HG02885 (cell line): ENCODE results near the gene KRTAP10-5.
"Not testable (repeated sequence)": the region's sequence is repeated elsewhere in the genome, so short reads cannot be mapped to it uniquely, and the experiment has no call there.

Experiments
- ATAC-seq: cut with Tn5 transposase; IDR thresholded peaks from one replicate; pipeline ENCODE4 v1.9.1; 2021; ENCODE audit warnings: mild to moderate bottlenecking; ENCODE audit not compliant: unreplicated experiment, poor library complexity

Gene KRTAP10-5, protein sequence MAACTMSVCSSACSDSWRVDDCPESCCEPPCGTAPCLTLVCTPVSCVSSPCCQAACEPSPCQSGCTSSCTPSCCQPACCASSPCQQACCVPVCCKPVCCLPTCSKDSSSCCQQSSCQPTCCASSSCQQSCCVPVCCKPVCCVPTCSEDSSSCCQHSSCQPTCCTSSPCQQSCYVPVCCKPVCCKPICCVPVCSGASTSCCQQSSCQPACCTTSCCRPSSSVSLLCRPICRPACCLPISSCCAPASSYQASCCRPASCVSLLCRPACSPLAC

DNA sequence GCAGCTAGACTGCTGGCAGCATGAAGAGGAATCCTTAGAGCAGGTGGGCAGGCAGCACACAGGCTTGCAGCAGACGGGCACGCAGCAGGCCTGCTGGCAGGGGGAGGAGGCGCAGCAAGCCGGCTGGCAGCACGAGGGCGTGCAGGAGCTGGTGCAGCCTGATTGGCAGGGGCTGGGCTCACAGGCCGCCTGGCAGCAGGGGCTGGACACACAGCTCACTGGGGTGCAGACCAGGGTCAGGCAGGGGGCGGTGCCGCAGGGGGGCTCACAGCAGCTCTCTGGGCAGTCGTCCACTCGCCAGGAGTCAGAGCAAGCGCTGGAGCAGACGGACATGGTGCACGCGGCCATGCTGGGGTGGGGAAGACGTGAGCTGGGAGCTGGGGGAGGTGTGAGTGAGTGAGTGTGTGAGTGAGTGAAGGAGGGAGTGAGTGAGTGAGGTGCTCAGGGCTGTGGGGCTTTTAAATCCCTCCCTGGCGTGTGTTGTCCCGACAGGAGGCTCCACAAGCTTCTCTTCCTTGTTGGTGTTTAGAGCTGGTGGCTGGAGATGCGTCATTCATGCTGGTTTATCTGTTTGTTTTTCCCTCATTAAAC is at the start of gene KRTAP10-5:
KRTAP10-5 (minus strand) TSS at position 374 of the 591 bp plus-strand sequence; CDS start at position 348, 26 bp downstream.
- not testable (repeated sequence) for ATAC-seq

DNA sequence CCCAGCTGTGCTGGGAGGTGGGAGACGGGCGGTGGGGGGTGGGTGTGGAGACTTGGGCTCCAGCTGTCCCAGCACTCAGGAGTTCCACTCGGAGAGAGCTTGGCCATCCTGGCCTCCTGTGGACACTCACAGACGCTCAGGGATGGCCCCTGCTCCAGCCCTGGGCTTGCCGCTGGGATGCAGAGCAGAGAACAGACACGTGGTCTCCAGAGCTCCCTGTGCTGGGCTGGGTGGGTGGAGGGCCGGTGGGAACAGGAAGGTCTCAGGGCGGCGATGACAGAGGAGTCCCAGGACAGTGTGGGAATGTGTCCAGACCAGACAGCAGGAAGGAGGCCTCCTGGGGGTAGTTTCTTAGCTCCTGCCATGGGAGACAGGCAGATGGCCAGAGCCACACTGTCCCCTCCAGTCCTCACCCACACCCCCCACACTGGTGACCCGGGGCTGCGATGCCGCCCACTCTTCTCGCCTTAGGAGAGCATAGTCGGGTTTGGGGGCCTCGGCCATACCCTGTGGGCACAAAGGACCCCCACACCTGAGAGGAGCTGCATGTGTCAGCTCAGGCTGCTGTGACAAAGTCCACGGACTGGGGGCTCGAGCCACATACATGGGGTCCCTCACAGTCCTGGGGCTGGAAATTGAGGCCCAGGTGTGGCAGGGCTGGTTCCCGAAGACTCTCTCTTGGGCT is 48.4 kb upstream of the KRTAP10-5 start:
- no peak for ATAC-seq

DNA sequence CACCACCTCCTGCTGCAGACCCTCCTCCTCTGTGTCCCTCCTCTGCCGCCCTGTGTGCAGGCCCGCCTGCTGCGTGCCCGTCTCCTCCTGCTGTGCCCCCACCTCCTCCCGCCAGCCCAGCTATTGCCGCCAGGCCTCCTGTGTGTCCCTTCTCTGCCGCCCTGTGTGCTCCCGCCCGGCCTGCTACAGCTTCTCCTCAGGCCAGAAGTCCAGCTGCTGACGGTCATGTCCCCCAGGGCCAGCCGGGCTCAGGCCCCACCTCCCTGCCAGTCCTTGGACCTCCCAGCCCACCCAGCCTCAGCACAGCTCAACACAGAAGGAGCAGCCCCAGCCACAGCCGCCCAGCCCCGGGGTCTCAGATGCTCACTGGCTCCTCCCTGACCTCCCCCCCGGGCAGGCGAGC is 47.4 kb upstream of the KRTAP10-5 start:
- ATAC-seq, result not testable (repeated sequence)

DNA sequence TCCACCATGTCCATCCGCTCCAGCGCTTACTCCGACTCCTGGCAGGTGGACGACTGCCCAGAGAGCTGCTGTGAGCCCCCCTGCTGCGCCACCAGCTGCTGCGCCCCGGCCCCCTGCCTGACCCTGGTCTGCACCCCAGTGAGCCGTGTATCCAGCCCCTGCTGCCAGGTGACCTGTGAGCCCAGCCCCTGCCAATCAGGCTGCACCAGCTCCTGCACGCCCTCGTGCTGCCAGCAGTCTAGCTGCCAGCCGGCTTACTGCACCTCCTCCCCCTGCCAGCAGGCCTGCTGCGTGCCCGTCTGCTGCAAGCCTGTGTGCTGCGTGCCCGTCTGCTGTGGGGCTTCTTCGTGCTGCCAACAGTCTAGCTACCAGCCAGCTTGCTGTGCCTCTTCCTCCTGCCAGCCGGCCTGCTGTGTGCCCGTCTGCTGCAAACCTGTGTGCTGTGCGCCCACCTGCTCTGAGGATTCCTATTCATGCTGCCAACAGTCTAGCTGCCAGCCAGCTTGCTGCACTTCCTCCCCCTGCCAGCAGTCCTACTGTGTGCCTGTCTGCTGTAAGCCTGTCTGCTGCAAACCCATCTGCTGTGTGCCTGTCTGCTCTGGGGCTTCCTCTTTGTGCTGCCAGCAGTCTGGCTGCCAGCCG is 46.9 kb upstream of the KRTAP10-5 start:
- ATAC-seq, result not testable (repeated sequence)

DNA sequence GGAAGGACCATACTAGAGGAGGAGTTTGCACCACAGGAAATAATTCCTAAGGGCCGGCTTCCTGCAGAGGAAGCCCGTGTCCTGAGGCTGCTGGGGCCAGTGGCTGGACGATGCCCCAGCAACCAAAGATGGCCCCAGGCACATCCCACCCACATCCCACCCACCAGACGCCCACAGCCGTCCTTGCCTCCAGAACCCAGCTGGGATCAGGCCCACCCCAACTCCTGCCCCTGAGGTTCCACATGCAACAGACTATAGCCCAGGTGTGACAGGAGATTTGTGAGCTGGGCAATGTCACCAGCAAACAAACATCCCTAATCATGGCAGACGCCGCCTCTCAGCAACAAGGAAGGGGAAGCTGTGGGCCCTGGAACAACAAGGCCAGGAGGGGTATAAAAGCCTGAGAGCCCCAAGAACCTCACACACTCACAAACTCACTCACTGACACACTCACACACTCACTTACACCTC is 46.3 kb upstream of the KRTAP10-5 start, which contains the start of gene KRTAP10-9:
KRTAP10-9 (plus strand) TSS at position 421 of the 471 bp plus-strand sequence. CDS start 79 bp downstream, outside the sequence.
- no peak for ATAC-seq

DNA sequence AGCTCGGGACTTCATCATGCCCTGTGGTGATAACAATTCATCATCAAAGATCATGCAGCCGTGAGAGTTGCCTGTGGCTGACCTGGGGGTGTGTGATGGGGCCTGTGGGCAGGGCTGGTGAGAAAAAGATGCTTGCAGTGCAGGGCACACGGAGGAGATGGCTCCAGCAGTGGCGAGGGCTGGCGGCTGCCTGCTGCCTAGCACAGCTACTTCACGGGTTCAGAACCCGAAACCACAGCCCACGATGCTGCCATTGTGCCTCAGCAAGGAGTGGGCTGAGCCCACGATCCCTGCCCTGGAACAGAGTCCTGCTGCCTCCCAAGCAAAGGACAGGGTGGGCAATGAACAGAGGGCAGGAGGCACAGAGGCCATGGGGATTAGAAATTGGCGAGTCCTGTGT is 45.9 kb upstream of the KRTAP10-5 start:
- no peak for ATAC-seq

DNA sequence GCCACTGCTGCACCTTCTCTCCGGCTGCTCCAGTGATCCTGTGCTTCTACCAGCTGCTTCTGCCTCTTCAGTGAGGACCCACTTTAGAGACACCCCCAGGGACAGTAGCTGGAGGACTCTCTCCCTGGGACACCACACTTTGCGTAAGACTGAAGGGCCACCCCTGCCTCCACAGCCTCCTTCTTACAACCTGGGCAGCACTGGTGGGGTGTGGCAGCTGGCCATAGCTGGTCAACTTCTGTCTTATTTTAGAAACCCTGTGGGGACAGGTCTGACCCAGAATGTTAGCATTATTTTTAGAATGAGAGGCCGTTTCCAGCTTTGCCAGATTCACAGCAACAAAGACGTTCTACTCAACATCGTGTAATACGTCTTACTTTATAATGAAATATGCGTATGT is 45.4 kb upstream of the KRTAP10-5 start:
- ATAC-seq, result no peak

DNA sequence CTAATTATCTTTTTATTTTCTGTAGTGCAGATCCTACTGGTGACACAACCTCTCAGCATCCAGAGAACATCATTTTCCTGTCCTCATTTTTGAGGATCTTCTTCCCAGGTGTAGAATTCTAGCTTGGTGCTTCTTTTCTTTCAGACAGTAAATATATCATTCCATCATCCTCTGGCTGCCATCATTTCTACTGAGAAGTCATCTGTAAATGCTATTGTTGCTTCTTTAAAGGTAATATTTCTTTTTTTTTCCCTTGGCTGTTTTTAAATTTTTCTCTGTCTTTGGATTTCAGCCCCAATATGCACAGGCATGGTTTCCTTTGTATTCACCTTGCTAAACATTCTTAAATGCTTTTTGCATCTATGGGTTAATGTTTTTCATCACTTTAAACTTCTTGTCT is 43.2 kb upstream of the KRTAP10-5 start:
- no peak for ATAC-seq

DNA sequence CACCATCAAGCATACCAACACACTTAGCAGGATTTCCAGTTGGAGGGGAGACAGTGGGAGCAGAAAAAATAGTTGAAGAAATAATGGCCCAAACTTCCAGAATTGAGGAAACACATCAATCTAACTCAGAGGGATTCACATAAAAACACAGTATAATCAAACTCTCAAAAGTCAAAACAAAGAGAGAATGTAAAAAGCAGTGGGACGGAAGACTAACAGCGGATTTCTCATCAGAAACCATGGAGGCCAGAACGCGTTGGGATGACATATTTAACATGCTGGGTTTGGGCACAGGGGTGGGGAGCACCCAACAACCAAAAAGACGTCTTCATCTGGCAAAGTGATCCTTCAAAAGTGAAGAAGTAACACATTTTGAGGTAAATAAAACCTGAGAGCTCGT is 39.5 kb upstream of the KRTAP10-5 start:
- ATAC-seq, result no peak

DNA sequence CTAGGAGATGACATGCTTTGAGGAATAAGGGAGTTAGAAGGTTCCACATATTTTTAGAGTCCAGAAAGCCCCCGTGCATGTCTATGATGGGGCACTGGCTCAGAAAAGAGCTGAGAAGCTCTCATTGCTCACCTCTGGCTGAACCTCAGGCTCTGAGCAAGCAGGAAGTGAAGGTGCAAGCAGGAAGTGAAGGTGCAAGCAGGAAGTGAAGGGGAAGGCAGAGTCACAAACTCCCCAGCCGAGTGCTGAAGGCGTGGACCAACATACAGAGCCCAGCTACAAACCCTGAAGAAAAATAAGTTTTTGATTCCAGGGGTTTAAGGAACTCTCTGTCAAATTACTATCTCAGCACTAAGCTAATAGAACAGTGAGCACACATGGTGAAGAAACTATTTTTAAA is 38.5 kb upstream of the KRTAP10-5 start:
- no peak for ATAC-seq

DNA sequence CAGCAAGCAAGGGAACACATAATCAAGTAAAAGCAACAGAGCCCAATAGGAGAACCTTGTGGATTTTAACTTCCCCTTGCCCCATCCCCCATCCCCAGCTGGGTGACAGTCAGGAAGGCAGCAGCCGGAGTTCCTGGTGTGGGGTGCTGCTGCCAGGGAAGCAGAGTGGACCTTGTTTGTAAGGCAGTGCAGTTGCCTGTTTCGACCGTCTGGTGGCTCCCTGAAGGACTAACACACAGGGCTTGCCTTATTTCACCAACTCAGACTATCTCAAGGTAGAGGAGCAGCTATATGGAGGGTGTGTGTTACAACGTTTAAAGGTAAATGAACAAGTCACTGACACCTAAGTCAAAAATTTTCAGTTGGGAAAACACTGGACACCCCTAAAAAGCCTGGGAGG is 38.1 kb upstream of the KRTAP10-5 start:
- ATAC-seq, result no peak

DNA sequence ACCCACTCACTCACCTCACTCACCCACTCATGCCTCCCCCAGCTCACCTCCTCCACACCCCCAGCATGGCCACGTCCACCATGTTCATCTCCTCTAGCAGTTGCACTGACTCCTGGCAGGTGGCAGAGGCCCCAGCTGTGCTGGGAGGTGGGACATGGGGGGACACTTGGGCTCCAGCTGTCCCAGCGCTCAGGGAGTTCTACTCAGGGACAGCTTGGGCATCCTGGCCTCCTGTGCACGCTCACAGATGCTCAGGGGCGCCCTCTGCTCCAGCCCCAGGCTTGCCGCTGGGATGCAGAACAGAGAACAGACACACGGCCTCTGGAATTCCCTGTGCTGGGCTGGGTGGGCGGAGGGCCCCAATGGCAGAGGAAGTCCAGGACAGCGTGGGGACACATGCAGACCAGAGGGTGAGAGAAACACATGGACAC is 36.7 kb upstream of the KRTAP10-5 start:
- ATAC-seq, result no peak

DNA sequence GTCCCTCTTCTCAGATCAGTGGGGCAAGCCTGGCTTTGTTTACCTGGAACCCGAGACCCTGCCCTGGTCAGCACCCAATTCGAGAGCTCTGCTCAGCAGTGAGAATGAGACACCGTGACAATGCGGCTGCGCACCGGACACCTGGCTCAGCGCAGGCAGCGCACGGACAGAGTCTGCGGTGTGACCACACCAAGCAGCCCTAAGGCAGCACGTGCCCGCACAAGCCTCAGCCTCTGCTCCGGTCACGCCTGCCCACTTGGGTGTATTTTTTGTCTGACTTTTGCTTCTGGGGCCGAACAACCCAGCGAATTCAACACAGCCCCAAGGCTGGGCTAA is 36.2 kb upstream of the KRTAP10-5 start:
- ATAC-seq, result no peak

DNA sequence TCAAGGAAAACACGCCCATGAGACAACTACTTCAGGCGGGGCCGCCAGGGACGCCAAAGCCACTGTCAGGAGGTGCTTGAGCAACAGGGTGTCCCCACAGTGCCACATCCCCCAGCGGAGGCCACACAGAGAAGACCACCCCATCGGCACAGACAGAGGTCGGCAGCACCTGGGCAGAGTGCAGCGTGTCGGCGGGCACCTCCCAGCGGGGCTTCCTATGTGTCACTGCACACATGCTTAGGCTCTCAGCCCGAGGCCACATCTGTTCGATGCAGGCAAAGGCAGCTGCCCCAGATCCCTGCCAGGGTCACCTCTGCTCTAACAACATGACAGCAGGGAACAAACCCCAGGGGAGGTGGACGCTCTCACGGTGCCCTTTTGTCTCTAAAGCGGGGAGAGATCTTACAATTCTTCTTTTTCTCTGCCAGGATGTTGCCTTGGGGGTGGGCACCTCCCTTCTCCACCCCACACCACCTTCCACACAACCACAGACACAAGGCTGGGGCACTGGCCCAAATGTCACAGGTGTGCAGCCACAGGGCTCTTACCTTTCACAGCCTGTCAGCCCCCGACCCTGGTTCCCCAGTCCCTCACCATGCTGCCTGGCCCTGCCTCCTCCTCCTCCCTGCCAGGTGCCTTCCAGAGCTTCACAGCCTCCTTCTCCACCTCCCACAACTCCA is 35.6 kb upstream of the KRTAP10-5 start:
- no peak for ATAC-seq

DNA sequence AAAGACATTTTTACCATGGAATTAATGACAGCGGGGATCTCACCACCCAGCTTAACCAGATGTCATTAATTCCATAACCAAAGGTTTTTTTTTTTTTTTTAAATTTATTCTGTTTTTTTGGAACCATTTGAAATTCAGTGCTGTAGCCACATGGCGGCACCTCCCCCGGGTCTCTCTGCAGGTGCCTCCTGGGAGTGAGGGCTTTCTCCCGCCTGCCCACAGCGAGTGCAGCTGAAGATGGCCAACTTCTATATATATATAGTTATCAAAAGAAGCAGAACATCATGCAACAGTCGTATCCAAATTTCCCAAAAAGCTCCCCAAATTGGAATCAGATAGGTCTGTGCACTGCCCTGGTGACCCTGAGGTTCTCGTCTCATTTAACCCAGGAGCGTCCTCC is 35.1 kb upstream of the KRTAP10-5 start:
- ATAC-seq, result no peak

DNA sequence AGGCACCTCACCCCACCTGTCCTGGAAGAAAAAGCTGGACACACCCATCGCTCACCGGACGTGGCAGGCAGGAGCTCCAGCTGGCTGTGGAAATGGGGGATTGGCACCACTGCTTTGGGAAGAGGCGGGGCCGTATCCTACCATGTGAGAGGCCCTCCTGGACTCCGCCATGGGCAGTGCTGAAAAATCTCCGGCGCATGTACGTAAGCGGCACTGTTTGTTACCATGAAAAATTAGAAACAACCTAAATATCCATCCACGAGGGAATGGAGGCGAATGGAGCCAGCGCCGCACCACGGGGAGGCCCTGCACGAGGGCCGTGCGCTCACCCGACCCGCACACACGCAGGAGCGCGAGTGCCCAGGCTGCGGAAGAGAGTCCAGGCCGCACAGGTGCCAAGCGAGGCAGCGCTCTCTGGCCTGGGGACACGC is 34.6 kb upstream of the KRTAP10-5 start:
- ATAC-seq, result no peak

DNA sequence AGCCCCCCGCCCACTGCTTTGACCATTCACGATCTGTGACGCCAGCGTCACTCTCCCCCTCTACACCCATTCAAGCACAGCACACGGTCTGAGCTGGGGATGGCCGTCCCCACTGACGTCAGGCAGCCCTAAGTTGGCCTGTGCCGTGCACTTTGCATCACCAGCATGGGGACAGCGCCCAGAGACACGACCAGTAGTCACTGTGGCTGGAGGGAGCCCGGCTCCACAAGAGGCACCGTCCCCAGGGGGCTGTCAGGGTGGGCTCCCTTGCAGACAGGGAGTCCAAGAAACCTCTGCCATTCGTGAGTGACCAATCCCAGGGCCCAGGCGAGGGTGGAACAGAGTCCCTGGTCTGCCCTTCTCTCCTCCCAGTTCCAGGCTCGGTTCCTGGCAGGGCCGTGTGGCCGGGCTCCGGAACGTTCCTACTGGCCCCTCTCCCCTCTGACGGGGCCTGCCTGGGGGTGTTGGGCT is 33.8 kb upstream of the KRTAP10-5 start:
- no peak for ATAC-seq

DNA sequence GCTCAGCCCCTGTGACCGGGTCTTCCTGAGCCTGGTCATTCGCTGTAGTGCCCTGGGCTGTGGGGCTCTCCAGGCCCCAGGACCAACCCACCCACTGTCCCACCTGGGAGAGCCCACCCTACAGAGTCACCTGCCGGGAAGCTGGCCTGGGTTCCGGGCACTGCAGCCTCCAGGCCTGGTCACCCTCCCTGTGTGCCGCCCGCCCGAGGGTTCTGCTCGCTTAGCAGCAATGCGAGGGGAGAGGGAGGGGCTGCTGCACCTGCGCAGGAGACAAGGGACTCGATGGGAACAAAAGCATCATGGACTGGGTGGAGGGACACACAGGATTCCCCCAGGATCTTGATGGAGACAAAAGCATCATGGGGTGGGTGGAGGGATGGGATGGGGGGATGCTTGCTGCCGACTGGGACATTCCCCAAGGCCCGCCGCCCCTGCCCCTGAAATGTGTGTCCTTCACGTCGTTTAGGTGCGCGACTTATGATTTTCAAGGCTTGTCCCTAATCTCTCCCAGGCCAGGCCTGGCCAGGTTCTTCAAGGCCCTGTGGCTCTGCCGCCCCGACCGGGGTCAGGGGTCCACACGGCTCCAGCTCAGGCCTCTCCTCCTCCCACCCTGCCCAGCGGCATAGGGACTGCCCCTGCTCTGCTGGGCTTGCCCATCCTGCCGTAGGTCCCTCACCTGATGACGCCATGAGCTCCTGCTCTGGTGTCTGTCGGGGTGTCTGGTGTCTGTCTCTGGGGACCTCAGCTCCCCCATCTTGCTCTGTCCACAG is 33.2 kb upstream of the KRTAP10-5 start:
- no peak for ATAC-seq

DNA sequence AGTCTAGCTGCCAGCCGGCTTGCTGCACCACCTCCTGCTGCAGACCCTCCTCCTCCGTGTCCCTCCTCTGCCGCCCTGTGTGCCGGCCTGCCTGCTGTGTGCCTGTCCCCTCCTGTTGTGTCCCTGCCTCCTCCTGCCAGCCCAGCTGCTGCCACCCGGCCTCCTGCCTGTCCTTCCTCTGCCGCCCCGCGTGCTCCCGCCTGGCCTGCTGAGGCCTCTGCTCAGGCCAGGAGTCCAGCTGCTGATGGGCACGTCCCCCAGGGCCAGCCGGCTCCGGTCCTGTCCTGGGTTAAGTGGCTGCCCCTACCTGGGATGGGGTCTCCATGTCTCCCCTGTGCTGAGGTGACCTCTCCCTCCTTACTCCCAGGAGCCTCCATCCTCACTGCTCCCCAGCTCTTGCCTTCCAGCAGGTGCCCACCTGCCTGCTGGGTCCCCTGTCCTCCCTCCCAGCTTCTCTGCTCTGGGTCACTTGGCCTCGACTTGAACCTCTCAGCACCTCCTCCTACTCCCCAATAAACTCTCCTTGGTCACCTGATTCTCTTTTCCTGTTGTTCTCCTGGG is 32.3 kb upstream of the KRTAP10-5 start:
- ATAC-seq, result no peak
